GM23248 (cell line): ENCODE results near the gene HDAC10. TPM values are rescaled to one million over a fixed set of nuclear protein-coding genes. Genes with fewer than 3 reads are reported as not detected.

Experiments used
- DNase-seq: peaks from one replicate; pipeline ENCODE4 v3.0.0-alpha.2; 2015
- H2AFZ ChIP-seq: fragments of 200-600 bp; sonication (generic); 2 replicates; pipeline ENCODE4 v1.6.1; 2016; ENCODE audit warnings: antibody characterized with exemption
- H3F3A ChIP-seq: fragments of 200-600 bp; sonication (generic); 2 replicates; pipeline ENCODE4 v1.6.1; 2016; ENCODE audit warnings: mild to moderate bottlenecking, antibody characterized with exemption, mixed run types; ENCODE audit not compliant: insufficient read depth
- H3K27ac ChIP-seq: fragments of 200-600 bp; sonication (generic); 2 replicates; pipeline ENCODE4 v1.5.1; 2016; ENCODE audit warnings: mild to moderate bottlenecking
- H3K27me3 ChIP-seq: fragments of 200-600 bp; sonication (generic); replicated peaks from 2 replicates; pipeline ENCODE4 v1.6.1; 2016; ENCODE audit warnings: mild to moderate bottlenecking; ENCODE audit not compliant: insufficient read depth
- H3K36me3 ChIP-seq: fragments of 200-600 bp; sonication (generic); 2 replicates; pipeline ENCODE4 v1.6.1; 2016; ENCODE audit warnings: low read depth, mild to moderate bottlenecking
- H3K4me1 ChIP-seq: fragments of 200-600 bp; sonication (generic); 2 replicates; pipeline ENCODE4 v1.6.1; 2016; ENCODE audit warnings: mild to moderate bottlenecking; ENCODE audit not compliant: insufficient read depth
- H3K4me2 ChIP-seq: fragments of 200-600 bp; sonication (generic); one replicate; pipeline ENCODE4 v1.6.1; 2016; ENCODE audit warnings: mild to moderate bottlenecking; ENCODE audit not compliant: unreplicated experiment
- H3K4me3 ChIP-seq: fragments of 200-600 bp; sonication (generic); 2 replicates; pipeline ENCODE4 v1.5.1; 2016; ENCODE audit warnings: mild to moderate bottlenecking
- H3K79me2 ChIP-seq: fragments of 200-600 bp; sonication (generic); 2 replicates; pipeline ENCODE4 v1.6.1; 2016; ENCODE audit warnings: mild to moderate bottlenecking; ENCODE audit not compliant: insufficient read depth
- H3K9ac ChIP-seq: fragments of 200-600 bp; sonication (generic); 2 replicates; pipeline ENCODE4 v1.6.1; 2016; ENCODE audit warnings: mild to moderate bottlenecking
- H3K9me2 ChIP-seq: fragments of 200-600 bp; sonication (generic); 2 replicates; pipeline ENCODE4 v1.6.1; 2016; ENCODE audit warnings: mixed run types, mild to moderate bottlenecking, moderate library complexity; ENCODE audit not compliant: insufficient read depth
- H3K9me3 ChIP-seq: fragments of 200-600 bp; sonication (generic); one replicate; pipeline ENCODE4 v1.6.1; 2017; ENCODE audit warnings: low read depth
- H4K20me1 ChIP-seq: fragments of 200-600 bp; sonication (generic); 2 replicates; pipeline ENCODE4 v1.6.0; 2016; ENCODE audit not compliant: insufficient read depth
- EZH2 ChIP-seq: fragments of 200-600 bp; sonication (generic); IDR thresholded peaks from 2 replicates; pipeline ENCODE4 v1.6.1; 2018; ENCODE audit warnings: antibody characterized with exemption, mild to moderate bottlenecking; ENCODE audit not compliant: insufficient read depth, poor library complexity, severe bottlenecking
- EZH2phosphoT487 ChIP-seq: fragments of 200-600 bp; sonication (generic); IDR thresholded peaks from 2 replicates; pipeline ENCODE4 v1.6.1; 2018; ENCODE audit warnings: antibody characterized with exemption, moderate library complexity, mild to moderate bottlenecking, low read depth; ENCODE audit not compliant: insufficient read depth
- WGBS, 2 experiments: methylation state at CpG; one replicate each; pipeline ENCODE4 v1.1.6; 2015 to 2017; ENCODE audit warnings: low lambda C conversion rate in 2 of 2, low coverage in 1 of 2; ENCODE audit errors: missing lambda C conversion rate in 2 of 2; 5-methylcytosine and 5-hydroxymethylcytosine counted together
- in situ Hi-C: fragments of 300-500 bp; cut with MboI; formaldehyde crosslinking; loops from 2 replicates; pipeline ENCODE4 v1.15.0; 2020
- polyA plus RNA-seq: library from polyadenylated mRNA; unstranded; fragments of >200 nt; fragmentation: Nextera tagmentation; extraction: Ambion mirVana; gene quantifications from 2 replicates; pipeline ENCODE4 v1.2.1, GENCODE V29; 2016
- total RNA-seq: library from RNA; depleted of rRNA; stranded (reverse); fragments of >200 nt; shearing (Covaris generic); gene quantifications from 2 replicates; pipeline ENCODE4 v1.2.3, GENCODE V29; 2014

HDAC10 gene
- total and polyA plus RNA-seq, 2 experiments from 2014 or later, result 6.6 to 16.8 TPM

- WGBS, 2 experiments, result 92 to 99% methylated on average over 12 to 15 of the region's 15 CpGs
- H3K79me2 ChIP-seq, result peaks cover 22% of the 10 kb centered on the region
- DNase-seq, result no peak
- H3K9me2 ChIP-seq, result no peaks in the 10 kb centered on the region
- H3K4me2 ChIP-seq, result no peak overlapping the region
- in situ Hi-C loops, result no loop called here
- H3K27me3 ChIP-seq, result no peaks in the 10 kb centered on the region
- H3K4me3 ChIP-seq, result no peak overlapping the region
- H3K4me1 ChIP-seq, result 0 out of 2 replicates have a peak, but pooled peaks cover 3% of the 10 kb centered on the region
- no peak overlapping the region for H3K9ac ChIP-seq
- H2AFZ ChIP-seq, result no peak overlapping the region
- H4K20me1 ChIP-seq, result no peaks in the 10 kb centered on the region
- H3K36me3 ChIP-seq, result no peaks in the 10 kb centered on the region
- no peak overlapping the region for H3K27ac ChIP-seq
- TF ChIP-seq EZH2phosphoT487 (no peak), EZH2 (no peak)
- no peaks in the 10 kb centered on the region for H3F3A ChIP-seq
- H3K9me3 ChIP-seq, result no peaks in the 10 kb centered on the region
Observed at GRCh38 chr22:50259302-50259701, 8.2 kb upstream of the HDAC10 start.

- H3K36me3 ChIP-seq, result no peaks in the 10 kb centered on the region
- 0 out of 2 replicates have a peak, but pooled peaks cover 3% of the 10 kb centered on the region for H3K4me1 ChIP-seq
- no peaks in the 10 kb centered on the region for H4K20me1 ChIP-seq
- H2AFZ ChIP-seq, result no peak overlapping the region
- H3K4me3 ChIP-seq, result no peak overlapping the region
- no peaks in the 10 kb centered on the region for H3F3A ChIP-seq
- in situ Hi-C loops, result no loop called here
- H3K9ac ChIP-seq, result no peak overlapping the region
- H3K9me3 ChIP-seq, result no peaks in the 10 kb centered on the region
- WGBS, 2 experiments, result 73 to 74% methylated on average over 23 to 24 of the region's 24 CpGs
- TF ChIP-seq EZH2 (no peak), EZH2phosphoT487 (no peak)
- no peaks in the 10 kb centered on the region for H3K27me3 ChIP-seq
- H3K79me2 ChIP-seq, result peaks cover 22% of the 10 kb centered on the region
- no peak for DNase-seq
- H3K27ac ChIP-seq, result no peak overlapping the region
- H3K4me2 ChIP-seq, result no peak overlapping the region
- no peaks in the 10 kb centered on the region for H3K9me2 ChIP-seq
Observed at GRCh38 chr22:50258361-50259292, 7.6 kb upstream of the HDAC10 start.

- WGBS, 2 experiments, result 67 to 72% methylated on average over 29 to 31 of the region's 31 CpGs
- TF ChIP-seq EZH2phosphoT487, result no peak
- TF ChIP-seq EZH2, result no peak
- in situ Hi-C loops, result no loop called here
Observed at GRCh38 chr22:50257451-50258360, 6.6 kb upstream of the HDAC10 start.

GRCh38 chr22:50257041-50257440, 6.0 kb upstream of the HDAC10 start:
- no peaks in the 10 kb centered on the region for H3K9me2 ChIP-seq
- WGBS, 2 experiments, result 81 to 82% methylated on average over 14 to 16 of the region's 16 CpGs
- H3K79me2 ChIP-seq, result peaks cover 22% of the 10 kb centered on the region
- DNase-seq, result no peak
- no peaks in the 10 kb centered on the region for H3K27me3 ChIP-seq
- no peak overlapping the region for H3K9ac ChIP-seq
- H3K4me3 ChIP-seq, result no peak overlapping the region
- H3K4me1 ChIP-seq, result 0 out of 2 replicates have a peak, but pooled peaks cover 3% of the 10 kb centered on the region
- H3K9me3 ChIP-seq, result no peaks in the 10 kb centered on the region
- in situ Hi-C loops, result no loop called here
- no peak overlapping the region for H3K27ac ChIP-seq
- H3F3A ChIP-seq, result no peaks in the 10 kb centered on the region
- no peak overlapping the region for H2AFZ ChIP-seq
- H3K36me3 ChIP-seq, result no peaks in the 10 kb centered on the region
- no peaks in the 10 kb centered on the region for H4K20me1 ChIP-seq
- TF ChIP-seq EZH2phosphoT487, result no peak
- no peak for TF ChIP-seq EZH2
- no peak overlapping the region for H3K4me2 ChIP-seq

More at GRCh38 chr22:50257451-50258360, 6.6 kb upstream of the HDAC10 start:
- DNase-seq, result no peak
- Histone ChIP-seq H3K79me2 (peaks cover 22% of the 10 kb centered on the region), H3K9me2 (no peaks in the 10 kb centered on the region), H2AFZ (no peak overlapping the region), H3K4me2 (no peak overlapping the region), H3K9ac (no peak overlapping the region), H3F3A (no peaks in the 10 kb centered on the region), H3K9me3 (no peaks in the 10 kb centered on the region), H3K36me3 (no peaks in the 10 kb centered on the region), H3K4me3 (no peak overlapping the region), H4K20me1 (no peaks in the 10 kb centered on the region), H3K27me3 (no peaks in the 10 kb centered on the region), H3K4me1 (0 out of 2 replicates have a peak, but pooled peaks cover 3% of the 10 kb centered on the region), H3K27ac (no peak overlapping the region)
